H9 (cell line): ENCODE results near the gene CD207. TPM values are rescaled to one million over a fixed set of nuclear protein-coding genes. Genes with fewer than 3 reads are reported as not detected.
A peak's percentile ranks its signal among the peaks of the same experiment; 100 is the strongest.

Experiments used
- DNase-seq: peaks from one replicate; pipeline ENCODE4 v3.0.0-alpha.2; 2017
- H2AFZ ChIP-seq: one replicate; pipeline ENCODE4 v1.6.1; 2013; ENCODE audit warnings: mild to moderate bottlenecking, low read length, control low read depth, moderate library complexity
- H2AK5ac ChIP-seq: 2 replicates; pipeline ENCODE4 v1.6.1; 2013; ENCODE audit warnings: low read length, control low read depth, mixed read lengths; ENCODE audit not compliant: insufficient read length
- H2BK120ac ChIP-seq: one replicate; pipeline ENCODE4 v1.6.1; 2013; ENCODE audit warnings: low read depth, mild to moderate bottlenecking, low read length, control low read depth, inconsistent platforms; ENCODE audit not compliant: poor library complexity, severe bottlenecking
- H2BK12ac ChIP-seq: 2 replicates; pipeline ENCODE4 v1.6.1; 2013; ENCODE audit warnings: low read length, control low read depth, mixed read lengths, low read depth; ENCODE audit not compliant: insufficient read length
- H2BK15ac ChIP-seq: 2 replicates; pipeline ENCODE4 v1.6.1; 2013; ENCODE audit warnings: low read depth, low read length, control low read depth
- H2BK20ac ChIP-seq: one replicate; pipeline ENCODE4 v1.6.1; 2013; ENCODE audit warnings: low read depth, mild to moderate bottlenecking, low read length, control low read depth, inconsistent platforms; ENCODE audit not compliant: poor library complexity, severe bottlenecking
- H2BK5ac ChIP-seq: 2 replicates; pipeline ENCODE4 v1.6.1; 2013; ENCODE audit warnings: low read length, control low read depth, mixed read lengths; ENCODE audit not compliant: insufficient read length
- H3K14ac ChIP-seq: 2 replicates; pipeline ENCODE4 v1.6.1; 2013; ENCODE audit warnings: low read length, control low read depth; ENCODE audit not compliant: insufficient read depth
- H3K18ac ChIP-seq: 2 replicates; pipeline ENCODE4 v1.6.1; 2013; ENCODE audit warnings: low read depth, mild to moderate bottlenecking, mixed read lengths, low read length, control low read depth; ENCODE audit not compliant: insufficient read length
- H3K23ac ChIP-seq: 2 replicates; pipeline ENCODE4 v1.6.1; 2013; ENCODE audit warnings: low read length, control low read depth, mixed read lengths, low read depth; ENCODE audit not compliant: insufficient read length
- H3K23me2 ChIP-seq: 2 replicates; pipeline ENCODE4 v1.6.1; 2013; ENCODE audit warnings: low read depth, mild to moderate bottlenecking, mixed read lengths, low read length, control low read depth; ENCODE audit not compliant: insufficient read length, poor library complexity, severe bottlenecking
- H3K27ac ChIP-seq: 2 replicates; pipeline ENCODE4 v1.5.1; 2013; ENCODE audit warnings: low read length, control low read depth, mixed read lengths, low read depth; ENCODE audit not compliant: insufficient read length
- H3K27me3 ChIP-seq: 2 replicates; pipeline ENCODE4 v1.6.1; 2013; ENCODE audit warnings: low read length, control low read depth, inconsistent platforms; ENCODE audit not compliant: insufficient read depth
- H3K4ac ChIP-seq: 2 replicates; pipeline ENCODE4 v1.6.1; 2013; ENCODE audit warnings: low read depth, mild to moderate bottlenecking, control low read depth, inconsistent platforms, low read length, moderate library complexity
- H3K4me1 ChIP-seq: 2 replicates; pipeline ENCODE4 v1.6.1; 2013; ENCODE audit warnings: low read length, control low read depth, inconsistent platforms; ENCODE audit not compliant: insufficient read depth
- H3K4me2 ChIP-seq: 2 replicates; pipeline ENCODE4 v1.6.1; 2013; ENCODE audit warnings: low read length, control low read depth, mixed read lengths; ENCODE audit not compliant: insufficient read length, insufficient read depth
- H3K56ac ChIP-seq: 2 replicates; pipeline ENCODE4 v1.6.1; 2013; ENCODE audit warnings: low read depth, mild to moderate bottlenecking, mixed read lengths, low read length, control low read depth; ENCODE audit not compliant: insufficient read length
- H3K79me1 ChIP-seq: 2 replicates; pipeline ENCODE4 v1.6.1; 2013; ENCODE audit warnings: low read depth, mild to moderate bottlenecking, moderate library complexity, low read length, control low read depth, inconsistent platforms; ENCODE audit not compliant: insufficient read depth, poor library complexity, severe bottlenecking
- H3K79me2 ChIP-seq: 2 replicates; pipeline ENCODE4 v1.6.1; 2013; ENCODE audit warnings: low read length, control low read depth, inconsistent platforms; ENCODE audit not compliant: insufficient read depth
- H3K9ac ChIP-seq: 2 replicates; pipeline ENCODE4 v1.6.1; 2013; ENCODE audit warnings: low read length, control low read depth, mixed read lengths; ENCODE audit not compliant: insufficient read length; ENCODE audit errors: extremely low read depth
- H3K9me3 ChIP-seq: one replicate; pipeline ENCODE4 v1.6.1; 2013; ENCODE audit warnings: low read depth, low read length, inconsistent platforms; ENCODE audit not compliant: control insufficient read depth
- H3T11ph ChIP-seq: one replicate; pipeline ENCODE4 v1.6.1; 2013; ENCODE audit warnings: mild to moderate bottlenecking, low read length, control low read depth, inconsistent platforms
- H4K20me1 ChIP-seq: one replicate; pipeline ENCODE4 v1.6.1; 2013; ENCODE audit not compliant: control insufficient read depth, insufficient read length, insufficient read depth
- H4K5ac ChIP-seq: 2 replicates; pipeline ENCODE4 v1.6.1; 2013; ENCODE audit warnings: low read depth, mild to moderate bottlenecking, mixed read lengths, low read length, control low read depth; ENCODE audit not compliant: insufficient read length
- H4K8ac ChIP-seq: replicated peaks from 2 replicates; pipeline ENCODE4 v1.6.1; 2013; ENCODE audit warnings: low read length, control low read depth, mixed read lengths, low read depth; ENCODE audit not compliant: insufficient read length
- H4K91ac ChIP-seq: 2 replicates; pipeline ENCODE4 v1.6.1; 2013; ENCODE audit warnings: low read depth, mild to moderate bottlenecking, moderate library complexity, mixed read lengths, low read length, control low read depth; ENCODE audit not compliant: insufficient read length
- H3K27ac Mint-ChIP-seq, 3 experiments: 2 replicates in 2 of 3; 3 replicates in 1 of 3; pipeline ENCODE4 v1.8.0; 2020 to 2021; ENCODE audit warnings: mixed read lengths in 3 of 3, mild to moderate bottlenecking in 1 of 3, moderate library complexity in 1 of 3
- H3K27me3 Mint-ChIP-seq: 2 replicates; pipeline ENCODE4 v1.8.0; 2021; ENCODE audit warnings: low read depth, mild to moderate bottlenecking, moderate library complexity, mixed read lengths
- H3K36me3 Mint-ChIP-seq, 3 experiments: 2 replicates in 2 of 3; 3 replicates in 1 of 3; pipeline ENCODE4 v1.8.0; 2020 to 2021; ENCODE audit warnings: low read depth in 3 of 3, mixed read lengths in 3 of 3; ENCODE audit not compliant: insufficient read depth in 1 of 3
- H3K4me1 Mint-ChIP-seq, 2 experiments: 2 replicates each; pipeline ENCODE4 v1.8.0; 2020; ENCODE audit warnings: mixed read lengths in 2 of 2
- H3K4me3 Mint-ChIP-seq, 2 experiments: 2 replicates in 1 of 2; 3 replicates in 1 of 2; pipeline ENCODE4 v1.8.0; 2020 to 2021; ENCODE audit warnings: mild to moderate bottlenecking in 2 of 2, mixed read lengths in 2 of 2, moderate library complexity in 1 of 2
- H3K9me3 Mint-ChIP-seq, 2 experiments: 2 replicates in 1 of 2; 3 replicates in 1 of 2; pipeline ENCODE4 v1.8.0; 2020; ENCODE audit warnings: mild to moderate bottlenecking in 2 of 2, mixed read lengths in 2 of 2, moderate library complexity in 1 of 2
- WGBS: extraction: QIAGEN DNeasy Blood & Tissue Kit; methylation state at CpG from one replicate; pipeline ENCODE4 v1.1.7; 2013; ENCODE audit warnings: missing lambda C conversion rate, low lambda C conversion rate, mixed read lengths; ENCODE audit not compliant: insufficient read length; ENCODE audit errors: extremely low coverage; 5-methylcytosine and 5-hydroxymethylcytosine counted together
- total RNA-seq: library from RNA; stranded (reverse); gene quantifications from 2 replicates; pipeline ENCODE4 v1.2.1, GENCODE V29; 2021
- TF ChIP-seq, protein P1 (sequence below): fragments of 200-600 bp; sonication (generic); conservative IDR thresholded peaks from 3 replicates; pipeline ENCODE4 v1.8.0; 2021; ENCODE audit warnings: antibody characterized with exemption, mild to moderate bottlenecking

CD207 gene
- total RNA-seq, 1 experiment from 2014 or later: not detected

- Histone ChIP-seq H3K14ac (no peak overlapping the region), H3K79me1 (no peaks in the 10 kb centered on the region), H3K4ac (no peak overlapping the region), H2BK5ac (no peak overlapping the region), H2BK20ac (no peak overlapping the region), H4K5ac (no peak overlapping the region), H3K23ac (no peak overlapping the region), H3K18ac (no peak overlapping the region), H4K20me1 (no peaks in the 10 kb centered on the region), H3K56ac (no peak overlapping the region), H3K9me3 (no peaks in the 10 kb centered on the region), H2BK15ac (no peak overlapping the region), H3K79me2 (no peaks in the 10 kb centered on the region), H3K4me1 (no peaks in the 10 kb centered on the region), H2AK5ac (no peak overlapping the region), H2BK120ac (no peak overlapping the region), H3K4me2 (peak overlapping the region; percentile 35), H2AFZ (no peak overlapping the region), H4K91ac (no peak overlapping the region), H2BK12ac (no peak overlapping the region), H3K23me2 (no peaks in the 10 kb centered on the region), H3K27ac (no peak overlapping the region), H3K9ac (no peak overlapping the region), H3K27me3 (peaks cover 47% of the 10 kb centered on the region), H3T11ph (no peak overlapping the region), H4K8ac (no peak overlapping the region)
- peak overlapping the region; percentile 52 to 78 for H3K4me3 Mint-ChIP-seq
- H3K9me3 Mint-ChIP-seq: peaks cover 0 to 2% of the 10 kb centered on the region in 2 experiments; a peak in 2 of 5 replicates
- peak; percentile 88 for DNase-seq
- no CpG with 5 or more reads among the region's 33 CpGs for WGBS
- H3K36me3 Mint-ChIP-seq: 0 out of 7 replicates have a peak, but pooled peaks cover 0 to 2% (median 0%) of the 10 kb centered on the region in 3 experiments
- TF ChIP-seq, protein P1, sequence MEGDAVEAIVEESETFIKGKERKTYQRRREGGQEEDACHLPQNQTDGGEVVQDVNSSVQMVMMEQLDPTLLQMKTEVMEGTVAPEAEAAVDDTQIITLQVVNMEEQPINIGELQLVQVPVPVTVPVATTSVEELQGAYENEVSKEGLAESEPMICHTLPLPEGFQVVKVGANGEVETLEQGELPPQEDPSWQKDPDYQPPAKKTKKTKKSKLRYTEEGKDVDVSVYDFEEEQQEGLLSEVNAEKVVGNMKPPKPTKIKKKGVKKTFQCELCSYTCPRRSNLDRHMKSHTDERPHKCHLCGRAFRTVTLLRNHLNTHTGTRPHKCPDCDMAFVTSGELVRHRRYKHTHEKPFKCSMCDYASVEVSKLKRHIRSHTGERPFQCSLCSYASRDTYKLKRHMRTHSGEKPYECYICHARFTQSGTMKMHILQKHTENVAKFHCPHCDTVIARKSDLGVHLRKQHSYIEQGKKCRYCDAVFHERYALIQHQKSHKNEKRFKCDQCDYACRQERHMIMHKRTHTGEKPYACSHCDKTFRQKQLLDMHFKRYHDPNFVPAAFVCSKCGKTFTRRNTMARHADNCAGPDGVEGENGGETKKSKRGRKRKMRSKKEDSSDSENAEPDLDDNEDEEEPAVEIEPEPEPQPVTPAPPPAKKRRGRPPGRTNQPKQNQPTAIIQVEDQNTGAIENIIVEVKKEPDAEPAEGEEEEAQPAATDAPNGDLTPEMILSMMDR: peak; percentile 87
- no peak overlapping the region for H3K27ac Mint-ChIP-seq
- H3K4me1 Mint-ChIP-seq: peaks cover 13 to 17% of the 10 kb centered on the region in 2 experiments
- H3K27me3 Mint-ChIP-seq: peaks cover 87% of the 10 kb centered on the region
Measured at GRCh38 chr2:70789304-70790135, 46.1 kb downstream of the CD207 start.
